HG03565 (cell line): ENCODE results near the gene MAN1A2.

ENCODE experiments used
- ATAC-seq: cut with Tn5 transposase; IDR thresholded peaks from one replicate; pipeline ENCODE4 v1.9.1; 2021; ENCODE audit warnings: mild to moderate bottlenecking, moderate library complexity; ENCODE audit not compliant: unreplicated experiment

The MAN1A2 gene

GRCh38 chr1:117481410-117481809, 114.2 kb downstream of the MAN1A2 start:
- ATAC-seq, result no peak

- no peak for ATAC-seq
Observed at GRCh38 chr1:117493906-117494305, 126.7 kb downstream of the MAN1A2 start.

GRCh38 chr1:117495068-117495467, 127.8 kb downstream of the MAN1A2 start:
- no peak for ATAC-seq

GRCh38 chr1:117499071-117499470, 131.8 kb downstream of the MAN1A2 start:
- ATAC-seq, result no peak

GRCh38 chr1:117500584-117500983, 133.3 kb downstream of the MAN1A2 start:
- no peak for ATAC-seq

- ATAC-seq, result no peak
Observed at GRCh38 chr1:117501281-117501680, 134.0 kb downstream of the MAN1A2 start.

GRCh38 chr1:117511273-117511672, 144.0 kb downstream of the MAN1A2 start:
- ATAC-seq, result no peak

- ATAC-seq, result no peak
Observed at GRCh38 chr1:117512728-117513321, 145.6 kb downstream of the MAN1A2 start.

GRCh38 chr1:117523111-117523510, 155.9 kb downstream of the MAN1A2 start:
- ATAC-seq, result no peak

GRCh38 chr1:117527074-117527473, 159.8 kb downstream of the MAN1A2 start:
- ATAC-seq, result no peak

GRCh38 chr1:117527566-117528102, 160.4 kb downstream of the MAN1A2 start:
- no peak for ATAC-seq

- ATAC-seq, result no peak
Observed at GRCh38 chr1:117529683-117530082, 162.4 kb downstream of the MAN1A2 start.

GRCh38 chr1:117531222-117531621, 164.0 kb downstream of the MAN1A2 start:
- ATAC-seq, result no peak

- ATAC-seq, result peak; percentile 70
Observed at GRCh38 chr1:117534995-117535467, 167.8 kb downstream of the MAN1A2 start.

GRCh38 chr1:117535821-117536220, 168.6 kb downstream of the MAN1A2 start:
- no peak for ATAC-seq

GRCh38 chr1:117537291-117537920, 170.2 kb downstream of the MAN1A2 start:
- ATAC-seq, result no peak

GRCh38 chr1:117540532-117540931, 173.3 kb downstream of the MAN1A2 start:
- no peak for ATAC-seq

GRCh38 chr1:117541003-117541402, 173.8 kb downstream of the MAN1A2 start:
- ATAC-seq, result no peak

- no peak for ATAC-seq
Observed at GRCh38 chr1:117541585-117541984, 174.3 kb downstream of the MAN1A2 start.

GRCh38 chr1:117544509-117545109, 177.4 kb downstream of the MAN1A2 start:
- ATAC-seq, result no peak

GRCh38 chr1:117546467-117546866, 179.2 kb downstream of the MAN1A2 start:
- ATAC-seq, result no peak

- ATAC-seq, result no peak
Observed at GRCh38 chr1:117553471-117553870, 186.2 kb downstream of the MAN1A2 start.
